ENCODE results near the gene PCNT. TPM values are rescaled to one million over a fixed set of nuclear protein-coding genes. Genes with fewer than 3 reads are reported as not detected.

The PCNT gene
- total and polyA plus RNA-seq, 9 of the 15 experiments (the other 6 are each of a cell fraction or from before 2014, with no cell fraction given) = 9.1 to 53.5 (median 31.3) TPM

DNA sequence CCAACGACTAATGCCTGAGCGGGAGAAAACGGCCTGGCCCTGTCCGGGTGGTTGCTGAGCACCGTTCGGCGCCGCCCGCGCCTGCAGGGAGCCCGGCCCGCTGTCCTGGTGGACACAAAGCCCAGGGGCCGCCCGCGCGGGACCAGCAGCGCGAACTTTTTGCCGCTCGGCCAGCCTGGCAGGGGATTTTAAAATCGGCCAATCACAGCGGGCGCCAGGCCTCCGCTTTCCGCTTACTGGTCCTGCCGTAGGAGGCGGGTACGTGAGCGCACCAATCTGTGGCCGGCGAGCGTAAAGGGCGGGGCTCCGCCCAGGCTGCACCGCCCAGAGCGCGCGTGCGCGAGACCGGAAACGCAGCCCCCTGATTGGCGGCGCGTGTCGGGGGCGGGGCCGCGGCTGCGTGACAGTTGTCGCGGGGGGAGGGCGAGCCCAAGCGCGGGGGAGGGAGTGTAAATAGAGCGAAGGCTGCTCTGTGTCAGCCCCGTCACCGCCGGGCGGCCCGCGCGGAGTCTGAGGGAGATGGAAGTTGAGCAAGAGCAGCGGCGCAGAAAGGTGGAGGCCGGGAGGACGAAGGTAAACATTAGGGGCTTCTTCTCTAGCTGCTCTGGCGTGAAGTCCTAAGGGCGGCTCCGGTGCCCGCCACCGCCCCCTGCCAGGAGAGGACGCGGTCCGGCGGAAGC, at the start of gene PCNT, which contains the start of gene C21orf58 (continued):
- TF ChIP-seq, protein P1, sequence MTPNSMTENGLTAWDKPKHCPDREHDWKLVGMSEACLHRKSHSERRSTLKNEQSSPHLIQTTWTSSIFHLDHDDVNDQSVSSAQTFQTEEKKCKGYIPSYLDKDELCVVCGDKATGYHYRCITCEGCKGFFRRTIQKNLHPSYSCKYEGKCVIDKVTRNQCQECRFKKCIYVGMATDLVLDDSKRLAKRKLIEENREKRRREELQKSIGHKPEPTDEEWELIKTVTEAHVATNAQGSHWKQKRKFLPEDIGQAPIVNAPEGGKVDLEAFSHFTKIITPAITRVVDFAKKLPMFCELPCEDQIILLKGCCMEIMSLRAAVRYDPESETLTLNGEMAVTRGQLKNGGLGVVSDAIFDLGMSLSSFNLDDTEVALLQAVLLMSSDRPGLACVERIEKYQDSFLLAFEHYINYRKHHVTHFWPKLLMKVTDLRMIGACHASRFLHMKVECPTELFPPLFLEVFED (CRISPR knock-in tag; conservative IDR thresholded peaks at IDR 0.05) = peak; percentile 51; the same call in 1 of the 2 replicates
- TF ChIP-seq NFRKB (IDR thresholded peaks at IDR 0.05; ENCODE audit: low read depth) = peak; percentile 91
- TF ChIP-seq RB1 (IDR thresholded peaks at IDR 0.05; ENCODE audit: low read depth) = peak; percentile 91
- peak; percentile 70 for TF ChIP-seq GABPA (tag; conservative IDR thresholded peaks at IDR 0.05; ENCODE audit: low read depth)
- TF ChIP-seq, protein P2, sequence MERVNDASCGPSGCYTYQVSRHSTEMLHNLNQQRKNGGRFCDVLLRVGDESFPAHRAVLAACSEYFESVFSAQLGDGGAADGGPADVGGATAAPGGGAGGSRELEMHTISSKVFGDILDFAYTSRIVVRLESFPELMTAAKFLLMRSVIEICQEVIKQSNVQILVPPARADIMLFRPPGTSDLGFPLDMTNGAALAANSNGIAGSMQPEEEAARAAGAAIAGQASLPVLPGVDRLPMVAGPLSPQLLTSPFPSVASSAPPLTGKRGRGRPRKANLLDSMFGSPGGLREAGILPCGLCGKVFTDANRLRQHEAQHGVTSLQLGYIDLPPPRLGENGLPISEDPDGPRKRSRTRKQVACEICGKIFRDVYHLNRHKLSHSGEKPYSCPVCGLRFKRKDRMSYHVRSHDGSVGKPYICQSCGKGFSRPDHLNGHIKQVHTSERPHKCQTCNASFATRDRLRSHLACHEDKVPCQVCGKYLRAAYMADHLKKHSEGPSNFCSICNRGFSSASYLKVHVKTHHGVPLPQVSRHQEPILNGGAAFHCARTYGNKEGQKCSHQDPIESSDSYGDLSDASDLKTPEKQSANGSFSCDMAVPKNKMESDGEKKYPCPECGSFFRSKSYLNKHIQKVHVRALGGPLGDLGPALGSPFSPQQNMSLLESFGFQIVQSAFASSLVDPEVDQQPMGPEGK (CRISPR knock-in tag; IDR thresholded peaks at IDR 0.05; ENCODE audit: borderline replicate concordance) = no peak
- TF ChIP-seq, protein P3, sequence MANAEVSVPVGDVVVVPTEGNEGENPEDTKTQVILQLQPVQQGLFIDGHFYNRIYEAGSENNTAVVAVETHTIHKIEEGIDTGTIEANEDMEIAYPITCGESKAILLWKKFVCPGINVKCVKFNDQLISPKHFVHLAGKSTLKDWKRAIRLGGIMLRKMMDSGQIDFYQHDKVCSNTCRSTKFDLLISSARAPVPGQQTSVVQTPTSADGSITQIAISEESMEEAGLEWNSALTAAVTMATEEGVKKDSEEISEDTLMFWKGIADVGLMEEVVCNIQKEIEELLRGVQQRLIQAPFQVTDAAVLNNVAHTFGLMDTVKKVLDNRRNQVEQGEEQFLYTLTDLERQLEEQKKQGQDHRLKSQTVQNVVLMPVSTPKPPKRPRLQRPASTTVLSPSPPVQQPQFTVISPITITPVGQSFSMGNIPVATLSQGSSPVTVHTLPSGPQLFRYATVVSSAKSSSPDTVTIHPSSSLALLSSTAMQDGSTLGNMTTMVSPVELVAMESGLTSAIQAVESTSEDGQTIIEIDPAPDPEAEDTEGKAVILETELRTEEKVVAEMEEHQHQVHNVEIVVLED (CRISPR knock-in tag; IDR thresholded peaks at IDR 0.05) = peak; percentile 77
- peak; percentile 7; the same call in 1 of the 2 replicates for TF ChIP-seq TEAD4 (IDR thresholded peaks at IDR 0.05; ENCODE audit: low read length)
- TF ChIP-seq TEAD4 (CRISPR knock-in tag; IDR thresholded peaks at IDR 0.05; ENCODE audit: borderline replicate concordance) = no peak
- peak; percentile 31; the same call in 1 of the 2 replicates for TF ChIP-seq XRCC5 (IDR thresholded peaks at IDR 0.05; ENCODE audit: low read depth, low read length)
- no peak for TF ChIP-seq SRSF7 (optimal IDR thresholded peaks at IDR 0.05; ENCODE audit: low read depth, low read length)
- TF ChIP-seq, protein P4, sequence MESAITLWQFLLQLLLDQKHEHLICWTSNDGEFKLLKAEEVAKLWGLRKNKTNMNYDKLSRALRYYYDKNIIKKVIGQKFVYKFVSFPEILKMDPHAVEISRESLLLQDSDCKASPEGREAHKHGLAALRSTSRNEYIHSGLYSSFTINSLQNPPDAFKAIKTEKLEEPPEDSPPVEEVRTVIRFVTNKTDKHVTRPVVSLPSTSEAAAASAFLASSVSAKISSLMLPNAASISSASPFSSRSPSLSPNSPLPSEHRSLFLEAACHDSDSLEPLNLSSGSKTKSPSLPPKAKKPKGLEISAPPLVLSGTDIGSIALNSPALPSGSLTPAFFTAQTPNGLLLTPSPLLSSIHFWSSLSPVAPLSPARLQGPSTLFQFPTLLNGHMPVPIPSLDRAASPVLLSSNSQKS (CRISPR knock-in tag; IDR thresholded peaks at IDR 0.05) = no peak
- TF ChIP-seq, protein P5, sequence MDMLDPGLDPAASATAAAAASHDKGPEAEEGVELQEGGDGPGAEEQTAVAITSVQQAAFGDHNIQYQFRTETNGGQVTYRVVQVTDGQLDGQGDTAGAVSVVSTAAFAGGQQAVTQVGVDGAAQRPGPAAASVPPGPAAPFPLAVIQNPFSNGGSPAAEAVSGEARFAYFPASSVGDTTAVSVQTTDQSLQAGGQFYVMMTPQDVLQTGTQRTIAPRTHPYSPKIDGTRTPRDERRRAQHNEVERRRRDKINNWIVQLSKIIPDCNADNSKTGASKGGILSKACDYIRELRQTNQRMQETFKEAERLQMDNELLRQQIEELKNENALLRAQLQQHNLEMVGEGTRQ (CRISPR knock-in tag; IDR thresholded peaks at IDR 0.05) = 0 out of 2 replicates have a peak, but pooled peaks have one; percentile 33
- peak; percentile 62 for TF ChIP-seq SP2 (IDR thresholded peaks at IDR 0.05; ENCODE audit: extremely low read depth, low read depth, low read length, poor library complexity, severe bottlenecking)
- peak; percentile 68; the same call in 1 of the 2 replicates for TF ChIP-seq ATF7 (IDR thresholded peaks at IDR 0.05)
- no peak for TF ChIP-seq KDM4B (IDR thresholded peaks at IDR 0.05; ENCODE audit: borderline replicate concordance in 2 of 2, low read depth in 1 of 2)
- TF ChIP-seq, protein P6, sequence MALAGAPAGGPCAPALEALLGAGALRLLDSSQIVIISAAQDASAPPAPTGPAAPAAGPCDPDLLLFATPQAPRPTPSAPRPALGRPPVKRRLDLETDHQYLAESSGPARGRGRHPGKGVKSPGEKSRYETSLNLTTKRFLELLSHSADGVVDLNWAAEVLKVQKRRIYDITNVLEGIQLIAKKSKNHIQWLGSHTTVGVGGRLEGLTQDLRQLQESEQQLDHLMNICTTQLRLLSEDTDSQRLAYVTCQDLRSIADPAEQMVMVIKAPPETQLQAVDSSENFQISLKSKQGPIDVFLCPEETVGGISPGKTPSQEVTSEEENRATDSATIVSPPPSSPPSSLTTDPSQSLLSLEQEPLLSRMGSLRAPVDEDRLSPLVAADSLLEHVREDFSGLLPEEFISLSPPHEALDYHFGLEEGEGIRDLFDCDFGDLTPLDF (CRISPR knock-in tag; IDR thresholded peaks at IDR 0.05) = peak; percentile 99
- TF ChIP-seq RAD51 (IDR thresholded peaks at IDR 0.05; ENCODE audit: borderline replicate concordance, low read depth) = no peak
- peak; percentile 87 for TF ChIP-seq MEIS2 (IDR thresholded peaks at IDR 0.05; ENCODE audit: partially characterized antibody)
- peak; percentile 73 for TF ChIP-seq CXXC5 (CRISPR knock-in tag; IDR thresholded peaks at IDR 0.05)
